ENCODE data around the gene CERKL.

- no peak for TF ChIP-seq CTCF (conservative IDR thresholded peaks at IDR 0.05; ENCODE audit: low read length)
- TF ChIP-seq EZH2phosphoT487 (IDR thresholded peaks at IDR 0.05; ENCODE audit: borderline replicate concordance, low read depth, low read length): no peak
Measured at GRCh38 chr2:181621779-181622490, 35.0 kb downstream of the CERKL start.
